Measurements from ENCODE around the gene KAZN.

KAZN gene

DNA sequence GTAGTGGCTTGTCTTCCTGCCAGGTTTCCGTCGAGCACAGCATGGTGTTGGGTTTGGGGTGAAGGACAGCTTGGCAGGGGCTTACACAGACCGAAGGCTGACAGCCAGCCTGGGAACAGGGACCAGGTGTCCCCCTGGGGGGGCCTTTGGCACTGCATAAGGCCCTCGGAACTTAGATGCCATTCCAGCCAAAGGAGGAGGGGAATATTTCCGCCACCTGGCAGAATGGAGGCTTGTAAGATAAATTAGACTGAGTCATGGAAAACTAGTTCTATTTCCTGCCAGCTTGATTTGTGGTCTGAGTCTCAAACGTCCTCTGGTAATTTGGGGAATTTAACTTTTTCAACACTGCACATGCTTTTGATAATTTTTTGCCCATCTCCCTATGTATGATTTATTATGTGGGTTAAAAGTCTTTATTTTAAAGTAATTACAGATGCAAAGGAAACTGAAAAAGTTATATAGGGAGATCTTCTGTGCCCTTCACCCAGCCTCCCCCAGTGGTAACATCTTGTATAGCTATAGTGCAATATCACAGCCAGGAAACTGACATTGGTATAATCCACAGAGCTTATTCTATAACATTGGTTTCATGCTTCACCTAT lies 543.6 kb downstream of the KAZN start:
- peak; percentile 46 for DNase-seq (ENCODE audit: low read depth)

DNA sequence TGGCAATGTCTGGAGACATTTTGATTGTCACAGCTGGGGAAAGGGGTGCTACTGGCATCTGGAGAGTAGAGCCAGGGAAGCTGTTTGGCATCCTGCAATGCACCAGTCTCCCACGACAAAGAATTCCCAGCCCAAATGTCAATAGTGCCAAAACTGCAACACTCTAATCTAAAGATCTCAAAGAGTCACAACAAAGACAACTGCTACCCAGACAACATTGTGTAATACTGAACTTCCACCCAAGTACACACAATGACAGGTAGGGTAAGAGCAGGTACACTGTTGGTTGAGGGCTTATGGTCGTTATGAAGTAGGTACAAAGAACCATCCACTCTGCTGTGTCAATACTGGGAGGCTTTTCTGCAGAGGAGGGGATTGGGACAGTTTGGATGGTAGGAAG lies 546.8 kb downstream of the KAZN start:
- DNase-seq (ENCODE audit: low read depth): no peak

DNA sequence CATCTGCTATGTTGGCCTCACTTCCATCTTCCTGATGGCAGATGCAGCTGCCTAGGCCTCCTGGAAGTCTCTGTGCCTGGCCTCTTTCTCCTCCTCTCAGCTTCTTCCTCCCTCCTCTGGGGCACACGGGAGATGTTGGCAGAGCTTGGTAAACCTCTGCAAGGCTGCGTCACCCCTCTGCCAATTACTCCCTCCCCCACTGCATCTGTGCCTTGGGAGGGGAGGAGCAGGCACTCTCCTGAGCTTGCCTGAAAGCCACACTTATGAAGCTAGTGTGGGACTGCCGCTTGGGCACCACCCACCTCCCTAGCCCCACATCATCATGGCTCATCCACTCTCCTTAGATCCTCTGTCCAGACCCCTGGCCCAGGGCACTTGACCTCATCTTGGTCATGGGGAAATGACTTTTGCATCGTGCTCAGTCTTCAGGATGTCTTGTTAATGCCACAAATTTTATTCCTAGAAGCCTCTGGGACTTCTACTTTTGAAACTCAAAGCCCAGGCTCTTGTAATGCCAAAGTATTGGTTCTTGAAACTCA lies 547.7 kb downstream of the KAZN start:
- DNase-seq (ENCODE audit: low read depth): no peak

DNA sequence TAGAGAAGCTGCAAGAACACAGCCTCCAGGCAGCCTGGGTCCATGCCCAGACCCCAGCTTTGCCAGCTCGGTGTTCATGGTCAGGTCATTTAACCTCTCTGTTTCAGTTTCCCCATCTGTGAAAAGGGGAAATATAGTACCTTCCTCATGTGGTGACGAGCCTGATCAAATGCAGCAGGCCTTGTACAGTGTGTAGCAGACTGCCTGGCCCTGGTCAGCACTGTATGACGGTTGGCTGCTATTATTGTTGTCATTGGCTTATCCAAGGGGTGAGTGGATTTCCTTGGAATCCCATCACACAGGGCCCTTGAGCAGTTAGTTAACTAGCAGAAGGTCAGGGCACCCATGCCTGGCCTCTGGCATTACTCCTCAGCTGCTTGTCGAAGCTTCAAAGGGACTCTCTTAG lies 548.5 kb downstream of the KAZN start:
- no peak for DNase-seq (ENCODE audit: low read depth)

DNA sequence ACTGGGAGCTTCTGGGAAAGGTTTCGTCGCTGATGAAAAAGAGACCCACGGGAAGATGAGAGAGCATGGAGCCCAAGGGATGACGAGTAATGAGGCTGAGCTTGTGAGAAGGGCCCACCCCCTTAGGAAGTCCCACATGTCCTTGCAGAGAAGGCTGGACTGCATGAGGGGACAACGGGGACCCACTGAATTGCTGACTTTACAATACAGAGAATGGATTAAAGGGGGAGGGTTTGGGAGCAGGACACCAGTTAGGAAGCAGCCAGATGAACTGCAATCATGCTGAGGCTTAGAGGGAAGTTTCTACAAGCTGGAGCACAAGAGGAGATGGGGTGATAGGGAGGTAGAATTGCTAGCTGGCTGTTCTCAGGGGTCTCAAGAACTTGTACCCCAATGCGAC lies 549.5 kb downstream of the KAZN start:
- no peak for DNase-seq (ENCODE audit: low read depth)

DNA sequence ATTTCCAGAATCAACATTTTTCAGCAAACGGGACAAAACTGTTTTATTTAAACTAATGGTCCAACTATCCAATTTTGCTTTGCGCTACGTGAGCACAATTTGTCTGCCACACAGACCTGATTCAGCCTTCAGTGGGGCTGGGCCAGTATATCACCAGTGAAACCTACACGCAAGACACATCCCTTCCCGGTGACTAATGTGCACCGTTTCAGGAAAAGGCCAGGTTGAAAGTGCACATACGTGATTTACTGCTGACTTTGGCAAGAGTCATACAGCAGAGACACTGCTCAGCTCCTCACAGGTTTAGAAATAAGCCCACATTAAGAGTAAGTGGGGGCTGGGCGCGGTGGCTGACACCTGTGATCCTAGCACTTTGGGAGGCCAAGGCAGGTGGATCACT lies 550.0 kb downstream of the KAZN start:
- DNase-seq (ENCODE audit: low read depth): no peak

DNA sequence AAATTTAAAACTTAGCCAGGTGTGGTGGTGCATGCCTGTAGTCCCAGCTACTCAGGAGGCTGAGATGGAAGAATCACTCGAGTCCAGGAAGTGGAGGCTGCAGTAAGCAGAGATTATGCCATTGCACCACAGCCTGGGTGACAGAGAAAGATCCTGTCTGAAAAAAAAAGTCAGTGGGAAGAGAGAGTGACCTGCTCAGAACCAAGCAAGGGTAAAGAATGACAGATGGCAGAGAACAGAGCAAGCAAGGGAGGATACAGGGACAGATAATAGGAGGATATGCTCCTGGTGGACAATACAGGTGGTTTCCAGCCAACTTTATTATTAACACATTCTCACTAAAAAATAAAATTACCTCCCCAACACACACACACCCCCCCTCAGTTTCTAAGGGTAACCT lies 550.5 kb downstream of the KAZN start:
- DNase-seq (ENCODE audit: low read depth): no peak

DNA sequence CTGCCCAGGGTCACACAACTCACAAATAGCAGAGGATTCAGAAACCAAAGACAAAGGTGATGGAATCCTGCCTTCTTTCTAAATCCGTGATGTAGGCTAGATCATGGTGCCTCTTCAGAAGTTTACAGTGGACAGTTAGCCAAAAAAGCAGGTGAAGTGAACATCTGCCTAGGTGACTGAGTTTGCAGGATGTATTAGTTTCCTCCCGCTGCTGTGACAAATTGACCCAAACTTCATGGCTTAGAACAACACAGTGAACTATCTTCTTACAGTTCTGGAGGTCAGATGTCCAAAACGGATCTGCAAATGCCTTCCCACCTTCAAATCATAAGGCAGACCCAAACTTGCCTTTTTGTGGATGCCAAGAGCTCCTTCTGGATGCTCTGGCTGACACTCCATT lies 551.9 kb downstream of the KAZN start:
- no peak for DNase-seq (ENCODE audit: low read depth)

DNA sequence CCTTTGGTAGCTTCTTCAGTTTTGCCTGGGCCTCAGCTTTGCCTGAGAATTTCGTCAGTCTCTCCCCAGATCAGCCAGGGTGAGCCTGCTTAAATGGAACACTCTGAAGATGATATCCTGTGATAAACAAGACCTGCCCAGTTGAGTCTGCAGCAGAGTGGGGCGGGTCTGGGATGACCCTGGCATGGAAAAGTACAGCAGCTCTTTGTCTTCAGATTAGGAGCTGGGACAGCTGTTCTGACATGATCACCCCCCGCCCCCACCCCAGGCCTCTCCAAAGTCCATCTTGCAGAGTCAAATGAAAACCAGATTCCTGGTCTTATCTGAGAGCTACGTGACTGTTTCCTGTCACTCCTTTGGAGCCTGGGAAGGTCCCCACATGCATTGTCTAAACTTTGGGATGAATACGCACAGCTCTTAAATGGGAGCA lies 552.9 kb downstream of the KAZN start:
- no peak for DNase-seq (ENCODE audit: low read depth)

DNA sequence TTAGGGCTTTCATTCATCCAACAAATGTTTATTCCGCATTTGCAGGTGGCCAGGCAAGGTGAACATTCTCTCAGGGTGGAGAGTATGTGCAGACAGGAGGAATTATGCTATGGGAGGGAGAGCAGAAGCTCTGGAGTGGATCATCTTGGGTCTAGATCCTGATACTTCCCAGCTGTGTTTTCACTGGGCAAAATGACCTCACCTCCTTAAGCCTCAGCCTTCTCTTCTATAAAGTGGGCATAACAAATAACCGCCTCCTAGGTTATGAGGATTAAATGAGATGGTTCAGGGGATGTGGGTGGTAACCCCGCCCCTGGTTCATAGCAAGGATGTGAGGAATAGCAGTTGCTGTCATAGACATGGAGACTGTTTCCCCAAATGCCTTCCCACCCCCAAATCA lies 553.4 kb downstream of the KAZN start:
- DNase-seq (ENCODE audit: low read depth): no peak

DNA sequence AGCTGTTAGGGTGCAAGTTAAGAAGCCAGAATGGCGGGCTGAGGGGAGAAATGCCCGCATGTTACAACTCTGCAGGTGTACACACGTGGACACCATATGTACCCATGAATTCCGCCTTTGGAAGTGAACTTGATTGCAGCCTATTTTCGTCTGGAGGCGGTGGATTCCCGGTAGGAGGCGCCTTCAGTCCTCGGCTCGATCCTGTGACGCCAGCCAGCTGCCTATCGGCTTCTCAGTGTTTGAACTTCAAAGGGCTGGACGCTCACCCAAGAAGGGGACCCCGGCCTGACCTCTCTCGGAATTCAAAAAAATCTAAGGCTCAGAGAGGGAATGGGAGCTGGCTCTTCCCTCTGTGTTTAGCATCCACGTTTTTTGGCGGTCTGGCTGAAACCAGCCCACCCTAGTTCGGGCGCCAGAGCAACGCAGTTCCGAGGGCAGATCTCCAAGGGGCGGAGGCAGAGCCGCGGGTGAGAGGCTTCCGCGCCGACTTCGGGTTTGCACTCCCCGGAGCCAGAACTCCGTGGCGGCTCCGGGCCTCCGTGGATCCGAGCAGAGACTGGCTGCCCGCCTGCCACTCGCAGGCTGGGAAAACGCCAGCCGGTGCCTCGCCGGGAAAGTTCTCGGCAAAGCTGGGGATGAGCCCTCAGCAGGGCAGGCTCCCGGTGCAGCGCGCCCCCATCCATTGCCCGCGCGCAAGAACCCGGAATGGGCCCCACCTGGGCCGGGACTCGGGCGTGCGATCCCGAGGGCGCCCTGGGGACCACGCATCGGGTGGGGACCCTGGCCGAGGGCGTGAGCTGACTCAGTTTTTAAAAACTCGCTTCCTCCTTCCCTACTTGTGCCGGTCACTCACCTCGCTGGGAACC lies 554.1 kb downstream of the KAZN start:
- peak; percentile 94 for DNase-seq (ENCODE audit: low read depth)

DNA sequence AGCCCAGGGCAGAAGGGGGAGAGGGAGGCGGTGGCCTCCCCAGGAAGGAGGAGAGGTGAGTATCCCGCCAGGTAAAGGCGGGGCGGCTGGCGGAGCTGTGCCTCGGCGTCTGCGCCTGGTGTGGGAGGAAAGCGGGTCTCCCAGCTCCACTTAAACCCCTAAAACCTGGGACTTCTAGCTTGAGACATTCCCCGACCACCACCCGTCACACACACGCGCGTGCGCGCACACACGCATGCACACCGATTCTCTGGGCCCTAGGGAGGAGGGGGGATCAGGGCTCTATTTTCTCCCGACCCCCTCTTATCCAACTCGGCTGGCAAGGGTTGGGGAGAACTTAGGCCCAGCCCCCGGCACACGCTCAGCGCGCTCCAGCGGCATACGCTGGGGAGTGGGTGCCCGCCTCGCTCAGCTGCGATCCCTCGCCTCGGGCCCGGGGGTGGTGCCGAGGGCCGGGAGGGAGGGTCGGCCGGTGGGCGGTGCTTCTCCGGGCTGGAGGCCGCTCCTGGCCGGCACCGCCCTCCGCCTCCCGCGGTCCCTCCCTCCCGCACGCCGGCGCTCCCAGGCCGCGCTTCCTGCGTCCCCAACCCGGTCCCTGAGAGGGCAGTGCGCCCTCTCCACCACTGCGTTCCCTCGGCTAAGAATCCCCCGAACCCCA lies 554.8 kb downstream of the KAZN start, which contains the start of gene TMEM51:
Gene TMEM51, plus strand, starts transcription at position 564 of the 658 bp plus-strand sequence. CDS start 61,341 bp downstream, outside the sequence.
- peak; percentile 72 for DNase-seq (ENCODE audit: low read depth)

DNA sequence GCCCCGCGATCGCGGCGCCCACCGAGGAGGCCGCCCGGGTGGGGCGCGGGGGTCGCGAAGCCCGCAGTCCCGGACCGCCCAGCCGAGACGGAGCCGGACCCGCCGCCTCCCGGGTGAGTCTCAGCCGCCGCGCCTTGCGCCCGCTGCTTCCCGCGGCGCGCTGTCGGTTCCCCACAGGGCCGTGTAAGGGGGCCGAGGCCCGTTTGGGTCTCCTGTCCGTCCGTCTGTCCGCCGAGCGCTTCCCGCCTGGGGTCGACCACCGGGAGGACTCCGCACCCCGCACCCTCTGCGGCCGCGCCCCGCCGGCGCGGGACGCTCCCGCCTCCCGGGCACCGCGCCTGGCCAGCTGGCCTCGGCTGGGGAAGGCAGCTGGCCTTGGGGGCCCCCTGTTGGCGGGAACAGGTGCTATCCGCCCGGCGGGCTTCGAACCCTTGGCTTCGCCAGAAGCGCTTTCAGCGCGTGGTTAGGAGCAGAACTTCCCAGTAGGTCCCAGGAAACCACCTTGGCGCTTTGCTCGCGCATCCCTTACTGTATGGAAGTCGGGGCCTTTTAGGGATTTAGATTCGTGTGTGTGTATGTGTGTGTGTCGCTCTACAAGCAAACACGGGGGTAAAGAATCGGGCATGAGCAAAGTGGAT lies 555.5 kb downstream of the KAZN start:
- DNase-seq (ENCODE audit: low read depth): peak; percentile 68

DNA sequence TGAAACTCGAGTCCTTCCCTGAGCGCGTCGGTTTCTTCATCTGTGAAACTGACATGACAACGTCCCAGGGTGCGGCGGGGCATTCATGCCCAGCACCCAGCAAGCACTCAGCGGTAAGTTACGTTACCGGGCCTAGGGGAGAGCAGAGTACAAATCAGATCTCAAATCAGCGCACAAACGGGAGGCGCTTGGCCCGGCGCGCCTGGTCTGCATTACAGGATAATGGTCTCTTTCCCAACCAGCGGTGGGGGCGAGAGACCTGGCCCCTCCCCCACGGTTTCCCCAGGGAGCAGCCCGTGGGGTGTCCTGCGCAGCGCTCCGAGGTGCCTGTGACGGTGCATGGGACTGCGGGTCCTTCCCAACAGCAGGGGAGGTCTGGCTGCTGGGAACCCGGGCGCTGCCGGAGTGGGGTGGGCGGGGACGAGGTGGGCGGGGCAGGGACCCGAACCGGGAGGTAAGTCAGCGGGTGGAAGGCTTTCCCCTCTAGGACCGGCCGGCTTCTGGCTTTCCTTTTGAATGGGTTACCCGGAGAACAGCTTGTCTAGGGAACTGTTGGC lies 556.1 kb downstream of the KAZN start:
- DNase-seq (ENCODE audit: low read depth): peak; percentile 41

DNA sequence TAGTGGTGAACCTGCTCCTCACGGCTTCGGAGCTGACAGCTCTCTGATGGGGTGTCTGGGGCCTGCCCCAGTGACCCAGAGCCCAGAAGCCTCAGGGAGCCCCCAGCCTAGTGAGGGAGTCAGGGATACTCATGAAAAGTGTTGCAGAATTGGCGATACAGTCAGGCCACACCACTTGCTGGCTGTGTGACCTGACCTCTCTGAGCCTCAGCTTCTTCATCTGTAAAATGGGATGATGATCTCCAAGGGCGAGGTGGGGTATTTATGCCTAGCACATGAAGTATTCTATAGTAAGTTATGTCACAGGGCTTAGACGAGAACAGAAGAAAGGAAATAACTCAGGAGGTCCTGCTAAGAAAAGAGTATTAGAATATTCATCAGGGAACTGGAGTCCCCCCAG lies 556.7 kb downstream of the KAZN start:
- DNase-seq (ENCODE audit: low read depth): no peak

DNA sequence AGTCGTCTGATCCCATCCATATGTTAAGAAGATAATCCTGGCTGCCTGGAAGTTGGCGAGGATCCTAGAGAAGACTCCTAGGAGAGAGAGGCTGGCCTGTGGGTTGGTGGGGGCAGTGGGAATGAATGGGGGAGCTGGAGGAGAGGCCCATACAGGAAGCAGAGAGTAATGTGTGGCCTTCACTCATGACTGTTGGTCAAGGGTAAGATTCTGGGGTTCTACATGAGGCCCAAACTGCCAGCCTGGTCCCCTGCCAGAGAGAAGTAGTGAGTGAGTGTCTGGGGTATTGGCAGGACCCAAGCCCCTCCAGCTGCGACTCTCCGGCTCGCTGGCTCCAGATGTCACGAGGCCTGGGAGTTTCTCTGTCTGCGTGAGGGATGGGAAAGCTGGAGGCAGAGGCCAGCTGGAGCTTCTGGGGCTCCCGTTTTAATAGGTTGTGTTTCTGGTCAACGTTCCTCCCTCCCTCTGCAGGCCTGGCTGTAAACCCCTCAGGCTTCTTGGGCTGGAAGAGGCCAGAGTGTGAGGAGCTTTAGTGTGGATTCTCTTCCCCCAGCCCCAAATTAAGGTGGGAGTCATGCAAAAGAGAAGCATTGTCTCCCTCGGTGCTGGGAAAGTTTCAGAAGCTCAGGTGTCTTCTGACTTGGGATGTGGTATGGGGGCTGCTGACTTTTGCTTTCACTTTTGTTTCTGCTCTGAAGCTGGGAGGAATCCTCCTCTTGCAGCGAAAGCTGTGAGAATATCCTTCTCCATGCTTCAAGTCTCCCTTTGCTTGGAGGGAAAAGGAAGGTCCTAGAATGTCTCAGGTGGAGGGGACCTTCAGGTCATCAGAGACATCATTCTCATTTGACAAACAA lies 557.6 kb downstream of the KAZN start:
- no peak for DNase-seq (ENCODE audit: low read depth)

DNA sequence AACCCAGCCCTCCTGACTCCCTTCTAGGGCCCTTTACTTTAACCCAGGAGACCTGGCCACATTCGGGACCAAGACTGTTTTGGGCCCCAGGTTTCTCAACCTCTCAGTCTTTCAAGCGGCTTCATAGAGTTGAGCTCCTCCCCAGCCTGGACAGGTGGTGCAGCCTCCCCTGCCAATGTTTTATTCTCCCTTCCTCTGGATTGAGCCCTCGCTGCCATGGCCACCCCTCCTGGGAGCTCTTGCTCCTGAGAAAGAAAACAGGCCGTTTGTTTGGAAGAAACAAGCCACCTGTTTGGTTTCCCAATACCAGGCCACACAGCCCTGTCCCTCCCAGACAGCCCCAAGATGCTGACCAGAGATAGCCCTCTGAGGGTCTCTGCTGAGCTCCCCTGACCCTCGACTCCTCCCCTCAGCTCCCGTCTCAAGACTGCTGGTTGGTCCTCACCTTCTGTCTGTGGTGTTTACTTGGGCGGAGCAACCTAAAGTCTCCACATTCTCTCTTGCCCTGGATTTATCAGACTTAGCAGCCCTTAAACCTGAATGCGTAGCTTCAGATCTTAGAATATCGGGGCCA lies 558.4 kb downstream of the KAZN start:
- DNase-seq (ENCODE audit: low read depth): no peak

DNA sequence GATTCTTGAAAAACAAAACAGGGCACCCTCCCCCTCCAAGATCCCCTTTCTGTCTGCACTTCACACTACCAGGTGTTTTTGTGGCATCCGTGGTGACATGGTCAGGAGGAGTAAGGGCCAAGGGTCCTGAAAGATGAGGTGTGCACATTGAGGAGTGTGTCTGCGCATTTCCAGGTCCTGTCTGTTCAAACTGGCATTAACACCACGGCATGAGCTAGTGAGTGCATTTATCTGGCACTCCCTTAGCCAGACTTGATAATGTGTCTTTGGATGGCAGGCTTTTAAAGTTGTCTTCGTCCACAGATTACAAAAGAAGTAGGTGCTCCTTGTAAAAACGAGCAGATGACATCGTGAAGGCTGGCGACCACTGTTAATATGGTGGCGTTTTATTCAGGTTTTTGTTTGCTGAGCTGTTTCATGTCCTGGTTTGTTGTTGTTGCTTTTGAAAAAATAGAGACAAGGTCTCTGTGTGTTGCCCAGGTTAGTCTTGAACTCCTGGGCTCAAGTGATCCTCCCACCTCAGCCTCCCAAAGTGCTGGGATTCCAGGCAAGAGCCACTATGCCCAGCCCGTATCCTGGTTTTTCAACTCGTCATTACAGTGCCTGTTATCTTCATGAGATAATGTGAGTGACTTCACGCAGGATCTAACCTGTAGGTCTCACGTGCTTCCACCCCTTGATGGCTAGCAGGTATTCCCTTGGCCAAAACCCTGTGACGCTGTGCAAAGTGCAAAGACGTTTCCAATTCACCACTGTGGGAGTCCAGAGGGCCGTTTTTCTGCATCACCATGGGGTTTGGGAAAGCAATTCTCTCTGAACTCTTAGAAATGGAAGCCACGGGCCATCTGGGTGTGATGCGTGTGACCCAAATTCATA lies 559.3 kb downstream of the KAZN start:
- DNase-seq (ENCODE audit: low read depth): no peak

DNA sequence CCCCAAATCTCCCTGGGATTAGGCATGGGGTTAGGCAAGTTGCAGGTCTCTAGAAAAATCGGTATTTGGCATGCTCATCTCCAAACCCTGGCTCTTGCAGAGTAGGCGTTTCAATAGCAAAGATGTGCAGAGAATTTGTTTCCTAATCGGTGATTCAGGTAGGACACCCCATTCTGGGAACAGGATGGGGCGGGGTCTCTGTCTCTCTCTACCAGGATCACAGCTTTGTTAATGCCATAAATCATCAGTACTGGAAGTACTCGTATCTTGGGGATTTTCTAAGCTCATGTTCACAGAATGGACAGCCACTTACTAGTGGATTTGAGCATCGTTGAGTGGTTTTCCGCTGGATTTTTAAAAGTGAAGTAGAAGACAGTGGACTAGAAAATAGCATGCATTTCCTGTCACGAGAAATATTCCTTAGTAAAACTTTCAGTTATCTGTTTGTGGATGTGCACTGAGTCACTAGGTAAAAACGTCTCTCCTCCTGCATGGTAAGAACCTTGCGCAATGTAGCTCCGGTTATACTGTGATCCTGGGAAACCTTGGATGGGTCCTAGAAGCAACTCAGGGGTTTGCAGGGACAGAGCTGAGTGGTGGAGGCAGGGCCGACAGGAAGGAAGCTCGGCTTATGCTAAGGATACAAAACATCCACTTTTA lies 560.2 kb downstream of the KAZN start:
- DNase-seq (ENCODE audit: low read depth): peak; percentile 96
